Activated T-cell treated with anti-CD3 and anti-CD28 coated beads for 24 hours (primary cell): ENCODE measurements around the gene OLFML3.

ENCODE experiments used
- DNase-seq: peaks from one replicate; pipeline ENCODE4 v3.0.0-alpha.2; 2020; ENCODE audit warnings: low read depth

OLFML3 gene

GRCh38 chr1:113949007-113949406, 30.3 kb upstream of the OLFML3 start:
- no peak for DNase-seq

DNA sequence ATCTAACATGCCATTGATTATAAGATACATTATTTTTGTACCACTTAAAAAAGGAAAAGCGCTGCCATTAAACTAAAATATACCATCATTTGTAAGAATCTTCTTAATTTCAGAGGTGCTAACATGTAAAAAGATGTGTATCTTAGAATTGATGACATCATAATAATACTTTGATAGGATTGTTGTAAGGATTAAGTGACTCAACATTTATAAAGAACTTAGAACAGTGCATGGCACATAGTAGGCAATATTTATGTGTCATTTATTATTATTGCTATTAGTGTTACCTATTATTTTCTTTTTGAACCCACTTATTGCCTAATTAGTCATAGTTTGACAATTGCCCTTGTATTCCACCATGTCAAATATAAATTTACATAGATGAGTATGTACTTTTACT, 28.4 kb upstream of the OLFML3 start:
- no peak for DNase-seq

GRCh38 chr1:113951719-113952118, 27.6 kb upstream of the OLFML3 start:
- DNase-seq, result no peak

- DNase-seq, result no peak
These were observed 21.3 kb upstream of the OLFML3 start for GRCh38 chr1:113957984-113958383.

GRCh38 chr1:113958691-113959090, 20.6 kb upstream of the OLFML3 start:
- no peak for DNase-seq

DNA sequence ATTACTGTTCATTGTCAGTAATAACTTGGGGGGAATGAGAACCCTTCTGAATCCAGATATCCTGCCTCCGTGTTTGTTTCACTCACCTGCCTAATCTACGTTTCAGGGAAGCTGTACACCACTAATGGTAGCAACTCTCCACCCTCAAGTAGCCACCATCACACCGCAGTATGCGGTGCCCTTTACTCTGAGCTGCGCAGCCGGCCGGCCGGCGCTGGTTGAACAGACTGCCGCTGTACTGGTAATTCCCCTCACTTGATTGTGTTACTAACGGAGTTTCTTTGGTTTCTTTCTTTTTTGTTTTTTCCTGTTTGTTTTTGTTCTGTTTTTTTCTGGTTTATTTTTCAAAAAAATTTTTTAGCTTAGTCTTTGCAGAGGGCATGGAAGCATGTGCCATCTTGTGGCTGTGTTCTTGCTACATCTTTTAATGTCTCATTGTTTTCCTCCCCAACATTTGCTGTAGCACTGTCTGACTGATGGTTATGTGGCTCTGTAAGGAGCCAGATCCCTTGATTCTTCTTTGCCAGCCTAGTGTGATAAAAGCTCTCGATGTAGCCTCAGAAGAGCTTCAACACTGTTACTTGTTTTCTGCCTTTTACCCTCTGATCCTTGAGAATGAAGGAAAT, 15.9 kb upstream of the OLFML3 start:
- DNase-seq, result no peak

GRCh38 chr1:113965703-113966412, 13.4 kb upstream of the OLFML3 start:
- DNase-seq, result no peak

DNA sequence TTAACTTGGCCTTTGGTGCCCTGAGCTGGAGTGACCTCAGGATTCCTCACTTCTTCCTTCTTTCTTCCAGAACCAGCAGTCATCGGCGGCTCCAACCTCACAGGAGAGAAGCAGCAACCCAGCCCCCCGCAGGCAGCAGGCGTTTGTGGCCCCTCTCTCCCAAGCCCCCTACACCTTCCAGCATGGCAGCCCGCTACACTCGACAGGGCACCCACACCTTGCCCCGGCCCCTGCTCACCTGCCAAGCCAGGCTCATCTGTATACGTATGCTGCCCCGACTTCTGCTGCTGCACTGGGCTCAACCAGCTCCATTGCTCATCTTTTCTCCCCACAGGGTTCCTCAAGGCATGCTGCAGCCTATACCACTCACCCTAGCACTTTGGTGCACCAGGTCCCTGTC, 6.3 kb upstream of the OLFML3 start:
- DNase-seq, result no peak

GRCh38 chr1:113975211-113975895, 3.9 kb upstream of the OLFML3 start:
- no peak for DNase-seq

DNA sequence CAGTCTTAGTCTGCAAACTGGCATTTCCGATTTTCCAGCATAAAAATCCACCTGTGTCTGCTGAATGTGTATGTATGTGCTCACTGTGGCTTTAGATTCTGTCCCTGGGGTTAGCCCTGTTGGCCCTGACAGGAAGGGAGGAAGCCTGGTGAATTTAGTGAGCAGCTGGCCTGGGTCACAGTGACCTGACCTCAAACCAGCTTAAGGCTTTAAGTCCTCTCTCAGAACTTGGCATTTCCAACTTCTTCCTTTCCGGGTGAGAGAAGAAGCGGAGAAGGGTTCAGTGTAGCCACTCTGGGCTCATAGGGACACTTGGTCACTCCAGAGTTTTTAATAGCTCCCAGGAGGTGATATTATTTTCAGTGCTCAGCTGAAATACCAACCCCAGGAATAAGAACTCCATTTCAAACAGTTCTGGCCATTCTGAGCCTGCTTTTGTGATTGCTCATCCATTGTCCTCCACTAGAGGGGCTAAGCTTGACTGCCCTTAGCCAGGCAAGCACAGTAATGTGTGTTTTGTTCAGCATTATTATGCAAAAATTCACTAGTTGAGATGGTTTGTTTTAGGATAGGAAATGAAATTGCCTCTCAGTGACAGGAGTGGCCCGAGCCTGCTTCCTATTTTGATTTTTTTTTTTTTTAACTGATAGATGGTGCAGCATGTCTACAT, 2.5 kb upstream of the OLFML3 start:
- no peak for DNase-seq

GRCh38 chr1:113977906-113978305, 1.4 kb upstream of the OLFML3 start:
- DNase-seq, result no peak

- no peak for DNase-seq
These were observed 836 bp downstream of the OLFML3 start for GRCh38 chr1:113980110-113980509.

GRCh38 chr1:113981962-113982931, 3.0 kb downstream of the OLFML3 start:
- no peak for DNase-seq

- DNase-seq, result no peak
These were observed 3.7 kb downstream of the OLFML3 start for GRCh38 chr1:113982949-113983348.

DNA sequence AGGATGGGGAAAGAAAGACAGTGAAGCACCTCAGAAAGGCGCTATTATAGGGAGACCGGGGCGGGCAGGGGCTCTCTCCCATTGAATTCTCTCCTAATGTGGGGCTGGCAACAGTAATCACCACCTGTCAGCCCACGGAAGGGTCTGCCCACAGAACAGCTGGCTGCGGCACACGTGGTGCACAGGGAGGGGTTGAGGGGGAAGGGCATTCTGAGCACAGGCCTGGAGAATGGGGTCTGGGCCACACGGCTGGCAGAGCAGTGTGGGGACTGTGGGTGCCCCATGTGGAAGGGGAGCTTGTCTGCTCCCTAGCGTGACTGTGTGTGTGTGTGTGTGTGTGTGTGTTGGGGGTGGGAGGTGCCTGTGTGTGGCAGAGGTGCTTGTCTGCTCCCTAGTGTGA, 4.1 kb downstream of the OLFML3 start:
- DNase-seq, result no peak

GRCh38 chr1:113983826-113984225, 4.6 kb downstream of the OLFML3 start:
- DNase-seq, result no peak

DNA sequence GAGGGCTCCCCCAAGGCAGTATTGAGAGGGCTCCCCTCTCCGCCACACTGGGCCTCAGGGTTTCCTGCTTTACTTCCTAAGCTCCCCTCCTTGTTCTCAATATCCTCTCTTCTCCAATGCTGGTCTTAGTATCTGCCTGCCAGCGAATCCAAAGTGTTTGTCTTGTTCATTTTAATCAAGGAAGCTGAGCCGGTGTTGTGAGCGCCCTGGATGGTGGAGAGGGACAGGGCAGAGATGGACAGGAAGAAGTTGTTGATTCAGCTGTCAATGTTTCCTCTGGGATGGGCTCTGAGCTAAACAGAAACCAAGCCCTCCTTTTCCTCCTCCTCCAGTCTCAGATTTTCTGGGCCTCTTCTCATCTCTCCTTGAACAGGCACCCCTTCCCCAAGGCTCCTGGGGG, 5.4 kb downstream of the OLFML3 start:
- no peak for DNase-seq

GRCh38 chr1:113986802-113987201, 7.5 kb downstream of the OLFML3 start:
- DNase-seq, result no peak

DNA sequence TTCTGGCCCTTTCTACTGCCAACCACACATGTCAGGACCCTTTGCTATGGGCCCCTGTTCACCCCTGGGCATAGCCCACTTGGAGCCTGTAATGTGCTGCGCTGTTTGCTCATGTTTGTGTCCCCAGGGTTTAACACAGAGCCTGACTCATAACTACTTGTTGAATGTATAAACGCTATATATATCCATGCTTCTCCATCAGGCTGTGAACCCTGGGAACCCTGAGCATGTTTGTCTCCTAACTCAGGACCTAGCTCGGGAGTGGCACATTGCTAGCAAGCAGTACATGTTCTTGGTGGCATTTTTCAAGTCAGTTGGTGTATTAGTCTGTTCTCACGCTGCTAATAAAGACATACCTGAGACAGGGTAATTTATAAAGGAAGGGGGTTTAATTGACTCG, 8.0 kb downstream of the OLFML3 start:
- no peak for DNase-seq

DNA sequence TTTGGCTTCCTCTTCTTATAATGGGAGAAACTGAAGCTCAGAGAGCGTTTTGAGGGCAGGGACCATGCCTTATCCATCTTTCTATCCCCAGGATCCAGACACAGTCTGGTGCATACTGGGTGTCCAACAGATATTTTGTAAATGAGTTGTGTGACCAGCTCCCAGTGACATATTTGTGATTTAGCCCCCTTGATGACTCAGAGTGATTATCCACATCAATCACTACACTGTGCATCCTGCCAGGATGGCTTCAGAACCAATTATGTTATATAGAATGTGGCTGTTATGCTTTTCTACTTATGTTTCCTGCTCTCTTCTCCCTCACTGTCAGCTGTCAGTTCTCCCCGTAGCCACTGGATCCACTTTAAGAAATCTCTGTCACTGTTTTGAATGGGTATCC, 11.3 kb downstream of the OLFML3 start:
- DNase-seq, result no peak

DNA sequence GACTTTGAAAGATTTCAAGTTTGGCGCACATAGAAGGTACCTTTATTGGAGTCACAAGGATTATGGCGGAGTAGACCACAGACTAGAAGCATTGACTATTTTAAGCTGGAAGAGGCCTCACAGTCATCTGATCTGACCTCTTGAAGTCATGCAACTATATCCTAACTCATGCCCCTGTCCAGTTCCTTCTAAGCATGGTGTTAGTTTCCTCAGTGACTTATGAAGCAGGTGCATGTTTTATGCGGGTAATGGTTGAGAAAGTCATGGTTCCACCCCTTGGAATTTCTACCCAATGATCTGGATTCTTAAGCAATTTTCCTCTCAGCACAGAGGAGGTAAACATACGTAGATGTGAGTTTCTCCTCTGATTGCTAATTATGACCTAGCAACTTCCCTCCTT, 11.7 kb downstream of the OLFML3 start:
- no peak for DNase-seq
